GM19467 (cell line): Measurements from ENCODE around the gene SPDYE17.
"Not testable (repeated sequence)": the region's sequence is repeated elsewhere in the genome, so short reads cannot be mapped to it uniquely, and the experiment has no call there.

ENCODE experiments used
- ATAC-seq: cut with Tn5 transposase; IDR thresholded peaks from one replicate; pipeline ENCODE4 v1.9.1; 2021; ENCODE audit warnings: mild to moderate bottlenecking, moderate library complexity; ENCODE audit not compliant: unreplicated experiment

Gene SPDYE17

GRCh38 chr7:76974793-76975579 lies 57.2 kb downstream of the SPDYE17 start:
- not testable (repeated sequence) for ATAC-seq

- ATAC-seq = not testable (repeated sequence)
Measured at GRCh38 chr7:76974336-76974735, 57.8 kb downstream of the SPDYE17 start.

DNA sequence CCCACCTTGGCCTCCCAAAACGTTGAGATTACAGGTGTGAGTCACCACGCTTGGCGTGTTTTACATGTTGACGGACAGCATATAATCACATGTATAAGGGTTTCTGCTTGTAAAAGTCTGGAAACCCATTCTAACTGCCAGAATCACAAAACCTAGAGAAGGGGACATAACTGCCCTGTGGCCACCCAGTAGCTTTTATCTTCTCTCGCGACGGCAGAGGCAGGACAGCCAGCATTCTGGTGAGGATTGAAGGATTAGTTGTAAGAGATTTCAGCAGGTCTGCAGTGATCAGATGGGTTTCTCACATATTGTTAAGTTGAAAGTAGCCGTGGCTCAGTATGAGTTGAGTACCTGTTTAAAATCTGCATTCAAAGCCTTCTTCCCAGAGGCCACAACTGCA lies 59.8 kb downstream of the SPDYE17 start:
- ATAC-seq = not testable (repeated sequence)
